ENCODE data around the gene CFAP126. TPM values are rescaled to one million over a fixed set of nuclear protein-coding genes. Genes with fewer than 3 reads are reported as not detected.

Gene CFAP126
- polyA plus RNA-seq, 1 donor from 2014 or later = not detected

DNA sequence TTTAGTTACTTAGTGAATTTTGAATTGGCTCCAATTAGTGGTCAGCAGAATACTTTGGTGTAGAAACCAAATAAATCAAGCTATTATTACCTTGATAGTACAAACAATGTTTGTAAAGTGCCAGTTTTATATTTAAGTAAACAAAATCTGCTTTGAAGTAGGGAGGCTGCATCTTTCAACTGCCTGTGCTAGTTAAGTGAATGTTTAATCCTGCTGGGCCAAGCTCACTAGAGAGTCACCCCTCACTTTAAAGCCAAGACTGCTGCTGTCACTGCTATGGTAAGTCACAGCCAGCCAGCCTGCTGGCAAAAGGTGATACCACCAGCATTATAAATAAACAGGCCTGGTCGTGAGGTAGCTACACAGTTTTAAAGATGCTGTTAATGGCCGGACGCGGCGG lies 10.3 kb upstream of the CFAP126 start:
- Histone ChIP-seq H3K4me3 (ENCODE audit: low read length) (no peak overlapping the region), H3K4me2 (ENCODE audit: low read length) (no peak overlapping the region), H3K27me3 (ENCODE audit: insufficient read depth, low read depth, low read length) (no peaks in the 10 kb centered on the region), H2AFZ (ENCODE audit: low read depth, low read length) (no peak overlapping the region), H4K20me1 (ENCODE audit: insufficient read depth) (no peaks in the 10 kb centered on the region), H3F3A (ENCODE audit: insufficient read depth, low read length, poor library complexity, severe bottlenecking) (no peaks in the 10 kb centered on the region), H3K27ac (ENCODE audit: low read length) (no peak overlapping the region), H3K79me2 (replicated peaks; ENCODE audit: insufficient read depth, low read length) (no peaks in the 10 kb centered on the region), H3K36me3 (ENCODE audit: insufficient read depth, low read length) (no peaks in the 10 kb centered on the region), H3K9me2 (ENCODE audit: insufficient read depth, low read length) (no peaks in the 10 kb centered on the region), H3K9me3 (ENCODE audit: low read length) (no peaks in the 10 kb centered on the region), H3K9ac (ENCODE audit: low read length) (no peak overlapping the region)
- TF ChIP-seq RAD21 (conservative IDR thresholded peaks at IDR 0.05) = no peak
- no peak for TF ChIP-seq SMC3 (conservative IDR thresholded peaks at IDR 0.05; ENCODE audit: poor library complexity)
- TF ChIP-seq, protein P1, sequence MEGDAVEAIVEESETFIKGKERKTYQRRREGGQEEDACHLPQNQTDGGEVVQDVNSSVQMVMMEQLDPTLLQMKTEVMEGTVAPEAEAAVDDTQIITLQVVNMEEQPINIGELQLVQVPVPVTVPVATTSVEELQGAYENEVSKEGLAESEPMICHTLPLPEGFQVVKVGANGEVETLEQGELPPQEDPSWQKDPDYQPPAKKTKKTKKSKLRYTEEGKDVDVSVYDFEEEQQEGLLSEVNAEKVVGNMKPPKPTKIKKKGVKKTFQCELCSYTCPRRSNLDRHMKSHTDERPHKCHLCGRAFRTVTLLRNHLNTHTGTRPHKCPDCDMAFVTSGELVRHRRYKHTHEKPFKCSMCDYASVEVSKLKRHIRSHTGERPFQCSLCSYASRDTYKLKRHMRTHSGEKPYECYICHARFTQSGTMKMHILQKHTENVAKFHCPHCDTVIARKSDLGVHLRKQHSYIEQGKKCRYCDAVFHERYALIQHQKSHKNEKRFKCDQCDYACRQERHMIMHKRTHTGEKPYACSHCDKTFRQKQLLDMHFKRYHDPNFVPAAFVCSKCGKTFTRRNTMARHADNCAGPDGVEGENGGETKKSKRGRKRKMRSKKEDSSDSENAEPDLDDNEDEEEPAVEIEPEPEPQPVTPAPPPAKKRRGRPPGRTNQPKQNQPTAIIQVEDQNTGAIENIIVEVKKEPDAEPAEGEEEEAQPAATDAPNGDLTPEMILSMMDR (IDR thresholded peaks at IDR 0.05; ENCODE audit: poor library complexity, severe bottlenecking) = no peak
- TF ChIP-seq POLR2AphosphoS5 (IDR thresholded peaks at IDR 0.05) = no peak
- TF ChIP-seq REST (IDR thresholded peaks at IDR 0.05; ENCODE audit: borderline replicate concordance) = no peak

- Histone ChIP-seq H3K27me3 (ENCODE audit: insufficient read depth, low read depth, low read length) (no peaks in the 10 kb centered on the region), H3K27ac (ENCODE audit: low read length) (no peak overlapping the region), H3K9ac (ENCODE audit: low read length) (no peak overlapping the region), H3K4me2 (ENCODE audit: low read length) (no peak overlapping the region), H4K20me1 (ENCODE audit: insufficient read depth) (no peaks in the 10 kb centered on the region), H3K36me3 (ENCODE audit: insufficient read depth, low read length) (no peaks in the 10 kb centered on the region), H3K79me2 (replicated peaks; ENCODE audit: insufficient read depth, low read length) (no peaks in the 10 kb centered on the region), H3K9me2 (ENCODE audit: insufficient read depth, low read length) (no peaks in the 10 kb centered on the region), H3F3A (ENCODE audit: insufficient read depth, low read length, poor library complexity, severe bottlenecking) (no peaks in the 10 kb centered on the region), H3K4me3 (ENCODE audit: low read length) (no peak overlapping the region), H3K9me3 (ENCODE audit: low read length) (no peaks in the 10 kb centered on the region), H2AFZ (ENCODE audit: low read depth, low read length) (no peak overlapping the region)
- no peak for TF ChIP-seq EZH2 (IDR thresholded peaks at IDR 0.05; ENCODE audit: borderline replicate concordance, insufficient read depth, low read length, poor library complexity, severe bottlenecking)
- no peak for TF ChIP-seq EP300 (conservative IDR thresholded peaks at IDR 0.05; ENCODE audit: poor library complexity, severe bottlenecking)
- TF ChIP-seq TAF1 (IDR thresholded peaks at IDR 0.05; ENCODE audit: low read depth) = no peak
- TF ChIP-seq, protein P1 (IDR thresholded peaks at IDR 0.05; ENCODE audit: poor library complexity, severe bottlenecking) = peak; percentile 34
- TF ChIP-seq SMC3 (conservative IDR thresholded peaks at IDR 0.05; ENCODE audit: poor library complexity) = peak; percentile 19
- peak; percentile 24 for TF ChIP-seq RAD21 (conservative IDR thresholded peaks at IDR 0.05)
- no peak for TF ChIP-seq MXI1 (conservative IDR thresholded peaks at IDR 0.05; ENCODE audit: poor library complexity, severe bottlenecking)
- no peak for TF ChIP-seq REST (IDR thresholded peaks at IDR 0.05; ENCODE audit: borderline replicate concordance)
These were observed 6.7 kb upstream of the CFAP126 start for GRCh38 chr1:161374373-161374772.
